ENCODE measurements around the gene DGKI. TPM values are rescaled to one million over a fixed set of nuclear protein-coding genes. Genes with fewer than 3 reads are reported as not detected.

DGKI gene
- total RNA-seq, 3 donors from 2014 or later: 0.36 to 1.4 (median 0.46) TPM

- TF ChIP-seq CTCF (IDR thresholded peaks at IDR 0.05): no peak
Observed at GRCh38 chr7:137636376-137636775, 210.4 kb downstream of the DGKI start.

GRCh38 chr7:137635874-137636273, 210.9 kb downstream of the DGKI start:
- H3K36me3 ChIP-seq (ENCODE audit: low read depth): no peaks in the 10 kb centered on the region
- no peak for DNase-seq
- no peaks in the 10 kb centered on the region for H3K4me1 ChIP-seq (ENCODE audit: low read depth)
- ATAC-seq: no peak
- intact Hi-C loops (cut with DNase I, micrococcal nuclease): no loop called here
- no peak for TF ChIP-seq CTCF (IDR thresholded peaks at IDR 0.05)
- no peaks in the 10 kb centered on the region for H3K9me3 ChIP-seq
- H3K4me3 ChIP-seq: no peak overlapping the region

More at GRCh38 chr7:137636376-137636775, 210.4 kb downstream of the DGKI start:
- H3K36me3 ChIP-seq (ENCODE audit: low read depth): no peaks in the 10 kb centered on the region
- no peaks in the 10 kb centered on the region for H3K9me3 ChIP-seq
- ATAC-seq (no peak), DNase-seq (no peak)
- intact Hi-C loops (cut with DNase I, micrococcal nuclease): no loop called here
- no peak overlapping the region for H3K4me3 ChIP-seq
- no peaks in the 10 kb centered on the region for H3K4me1 ChIP-seq (ENCODE audit: low read depth)

GRCh38 chr7:137635132-137635531, 211.6 kb downstream of the DGKI start:
- DNase-seq (no peak), ATAC-seq (no peak)
- Histone ChIP-seq H3K4me3 (no peak overlapping the region), H3K9me3 (no peaks in the 10 kb centered on the region), H3K36me3 (ENCODE audit: low read depth) (no peaks in the 10 kb centered on the region), H3K4me1 (ENCODE audit: low read depth) (no peaks in the 10 kb centered on the region)
- no peak for TF ChIP-seq CTCF (IDR thresholded peaks at IDR 0.05)
- intact Hi-C loops (cut with DNase I, micrococcal nuclease): no loop called here

GRCh38 chr7:137634356-137634755, 212.4 kb downstream of the DGKI start:
- H3K36me3 ChIP-seq (ENCODE audit: low read depth): no peaks in the 10 kb centered on the region
- intact Hi-C loops (cut with DNase I, micrococcal nuclease): no loop called here
- no peaks in the 10 kb centered on the region for H3K9me3 ChIP-seq
- DNase-seq (no peak), ATAC-seq (no peak)
- TF ChIP-seq CTCF (IDR thresholded peaks at IDR 0.05): no peak
- no peaks in the 10 kb centered on the region for H3K4me1 ChIP-seq (ENCODE audit: low read depth)
- H3K4me3 ChIP-seq: no peak overlapping the region

GRCh38 chr7:137633133-137633532, 213.6 kb downstream of the DGKI start:
- H3K36me3 ChIP-seq (ENCODE audit: low read depth): no peaks in the 10 kb centered on the region
- ATAC-seq (no peak), DNase-seq (no peak)
- intact Hi-C loops (cut with DNase I, micrococcal nuclease): no loop called here
- no peaks in the 10 kb centered on the region for H3K9me3 ChIP-seq
- TF ChIP-seq CTCF (IDR thresholded peaks at IDR 0.05): no peak
- no peaks in the 10 kb centered on the region for H3K4me1 ChIP-seq (ENCODE audit: low read depth)
- H3K4me3 ChIP-seq: no peak overlapping the region

GRCh38 chr7:137628216-137628615, 218.6 kb downstream of the DGKI start:
- no peaks in the 10 kb centered on the region for H3K36me3 ChIP-seq (ENCODE audit: low read depth)
- no peak for DNase-seq
- H3K4me1 ChIP-seq (ENCODE audit: low read depth): no peaks in the 10 kb centered on the region
- no peak overlapping the region for H3K4me3 ChIP-seq
- intact Hi-C loops (cut with DNase I, micrococcal nuclease): no loop called here
- no peak for TF ChIP-seq CTCF (IDR thresholded peaks at IDR 0.05)
- no peak for ATAC-seq
- no peaks in the 10 kb centered on the region for H3K9me3 ChIP-seq
